ENCODE data around the gene MAP4K4. TPM values are rescaled to one million over a fixed set of nuclear protein-coding genes. Genes with fewer than 3 reads are reported as not detected.

Gene MAP4K4
- total RNA-seq, 2 experiments from 2014 or later: 67.2 to 181 TPM

DNA sequence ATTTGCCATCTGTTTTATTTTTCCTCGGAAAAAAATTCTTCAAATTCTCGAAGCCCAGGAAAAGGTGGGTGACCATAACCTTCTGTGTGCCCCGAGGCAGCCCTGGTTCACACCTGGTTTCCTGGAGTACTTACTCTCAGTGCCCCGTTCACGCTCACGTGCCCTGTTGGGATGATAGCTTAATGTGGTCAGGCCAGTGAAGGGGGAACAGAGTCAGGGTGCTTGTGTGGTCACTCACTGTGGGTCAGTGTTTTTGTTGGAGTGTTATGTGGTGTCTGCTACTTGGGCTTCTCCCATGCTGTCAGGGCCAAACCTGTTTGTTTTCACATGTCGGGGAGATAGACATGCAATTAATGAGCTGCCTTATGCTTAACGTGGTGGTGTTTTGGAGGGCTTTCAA, 78.1 kb downstream of the MAP4K4 start:
- CTCF ChIA-PET (ENCODE audit: unreplicated experiment): no interaction called here
- Histone ChIP-seq H3K4me2 (ENCODE audit: low read length) (no peak overlapping the region), H3K4me1 (ENCODE audit: insufficient read depth, low read length, poor library complexity, severe bottlenecking) (peaks cover 30% of the 10 kb centered on the region), H3K4me3 (ENCODE audit: low read depth, low read length, poor library complexity, severe bottlenecking) (no peak overlapping the region), H3K9me2 (ENCODE audit: insufficient read depth, low read length) (no peaks in the 10 kb centered on the region), H2AFZ (ENCODE audit: low read length) (no peak overlapping the region), H3K27ac (ENCODE audit: low read depth, low read length, poor library complexity, severe bottlenecking) (no peak overlapping the region), H3K9me3 (ENCODE audit: low read length) (no peaks in the 10 kb centered on the region), H4K20me1 (ENCODE audit: insufficient read depth, low read length) (peaks cover 64% of the 10 kb centered on the region; the same call in 1 of the 2 replicates), H3K36me3 (ENCODE audit: insufficient read depth, low read length) (no peaks in the 10 kb centered on the region), H3K79me2 (ENCODE audit: insufficient read depth, low read depth, low read length) (peaks cover 99% of the 10 kb centered on the region)
- POLR2A ChIA-PET: interaction anchor here (0.7 to 1.0 kb wide), 3 partner anchors 12 to 59 kb away, joined by 3 to 11 read pairs (median 3); no protein-coding TSS in a partner anchor
- no peak for DNase-seq (ENCODE audit: low spot score)
- BruUV-seq (replicated peaks): no TSS peak
- TF ChIP-seq, protein P1, sequence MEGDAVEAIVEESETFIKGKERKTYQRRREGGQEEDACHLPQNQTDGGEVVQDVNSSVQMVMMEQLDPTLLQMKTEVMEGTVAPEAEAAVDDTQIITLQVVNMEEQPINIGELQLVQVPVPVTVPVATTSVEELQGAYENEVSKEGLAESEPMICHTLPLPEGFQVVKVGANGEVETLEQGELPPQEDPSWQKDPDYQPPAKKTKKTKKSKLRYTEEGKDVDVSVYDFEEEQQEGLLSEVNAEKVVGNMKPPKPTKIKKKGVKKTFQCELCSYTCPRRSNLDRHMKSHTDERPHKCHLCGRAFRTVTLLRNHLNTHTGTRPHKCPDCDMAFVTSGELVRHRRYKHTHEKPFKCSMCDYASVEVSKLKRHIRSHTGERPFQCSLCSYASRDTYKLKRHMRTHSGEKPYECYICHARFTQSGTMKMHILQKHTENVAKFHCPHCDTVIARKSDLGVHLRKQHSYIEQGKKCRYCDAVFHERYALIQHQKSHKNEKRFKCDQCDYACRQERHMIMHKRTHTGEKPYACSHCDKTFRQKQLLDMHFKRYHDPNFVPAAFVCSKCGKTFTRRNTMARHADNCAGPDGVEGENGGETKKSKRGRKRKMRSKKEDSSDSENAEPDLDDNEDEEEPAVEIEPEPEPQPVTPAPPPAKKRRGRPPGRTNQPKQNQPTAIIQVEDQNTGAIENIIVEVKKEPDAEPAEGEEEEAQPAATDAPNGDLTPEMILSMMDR (conservative IDR thresholded peaks at IDR 0.05; ENCODE audit: low read length): no peak
- no peak for TF ChIP-seq EZH2phosphoT487 (IDR thresholded peaks at IDR 0.05; ENCODE audit: borderline replicate concordance, low read depth, low read length)
- intact Hi-C loops (cut with micrococcal nuclease; ENCODE audit: unreplicated experiment): no loop called here

DNA sequence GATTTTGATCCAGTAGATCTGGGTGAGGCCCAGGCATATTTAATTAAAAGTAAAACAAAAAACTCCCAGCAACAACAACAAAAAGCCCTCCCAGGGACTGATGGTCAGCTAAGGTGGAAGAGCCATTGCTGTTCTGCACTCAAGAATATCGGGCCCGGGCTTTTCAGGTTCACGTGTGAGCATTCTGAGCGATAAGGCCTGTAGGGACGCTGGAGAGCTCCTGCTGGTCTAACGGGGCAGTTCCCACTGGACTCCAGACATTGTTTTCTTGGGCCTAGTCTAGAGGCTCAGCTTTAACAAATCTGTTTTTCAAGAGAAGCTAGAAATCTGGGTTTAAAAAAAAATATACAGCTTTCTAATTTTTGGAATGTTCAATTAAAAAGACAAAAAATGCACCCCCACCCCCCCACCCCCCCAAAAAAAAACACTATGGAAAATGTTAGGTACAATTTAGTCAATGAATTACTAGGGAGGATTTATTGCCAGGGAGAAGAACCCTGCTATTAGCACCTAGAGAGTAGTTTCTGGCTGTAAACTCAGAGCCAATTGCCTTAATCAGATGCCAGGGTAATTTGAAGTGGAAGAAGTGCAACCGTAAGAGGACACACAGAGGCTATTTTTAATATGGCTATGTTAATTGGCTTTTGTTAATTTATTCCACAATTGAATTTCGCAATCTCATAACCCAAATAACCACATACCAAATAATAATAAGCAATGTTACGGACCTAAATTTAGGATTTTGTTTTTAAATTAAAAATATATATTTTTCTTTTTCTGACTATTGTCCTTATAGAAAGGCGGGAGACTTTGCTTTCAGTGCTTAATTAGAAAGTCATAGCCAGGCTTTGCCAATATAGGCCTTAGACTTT, 78.9 kb downstream of the MAP4K4 start:
- H3K36me3 ChIP-seq (ENCODE audit: insufficient read depth, low read length): no peaks in the 10 kb centered on the region
- peaks cover 62% of the 10 kb centered on the region; the same call in 1 of the 2 replicates for H4K20me1 ChIP-seq (ENCODE audit: insufficient read depth, low read length)
- no peak overlapping the region for H3K4me2 ChIP-seq (ENCODE audit: low read length)
- no peak overlapping the region for H2AFZ ChIP-seq (ENCODE audit: low read length)
- ChIA-PET CTCF (ENCODE audit: unreplicated experiment) (no interaction called here), POLR2A (interaction anchor here (0.7 to 1.0 kb wide), 3 partner anchors 13 to 60 kb away, joined by 3 to 11 read pairs (median 3); no protein-coding TSS in a partner anchor)
- no peaks in the 10 kb centered on the region for H3K9me2 ChIP-seq (ENCODE audit: insufficient read depth, low read length)
- intact Hi-C loops (cut with micrococcal nuclease; ENCODE audit: unreplicated experiment): no loop called here
- no peak for DNase-seq (ENCODE audit: low spot score)
- BruUV-seq (replicated peaks): no TSS peak
- H3K9me3 ChIP-seq (ENCODE audit: low read length): no peaks in the 10 kb centered on the region
- H3K4me3 ChIP-seq (ENCODE audit: low read depth, low read length, poor library complexity, severe bottlenecking): no peak overlapping the region
- no peak for TF ChIP-seq EZH2phosphoT487 (IDR thresholded peaks at IDR 0.05; ENCODE audit: borderline replicate concordance, low read depth, low read length)
- TF ChIP-seq, protein P1 (conservative IDR thresholded peaks at IDR 0.05; ENCODE audit: low read length): no peak
- peaks cover 32% of the 10 kb centered on the region for H3K4me1 ChIP-seq (ENCODE audit: insufficient read depth, low read length, poor library complexity, severe bottlenecking)
- no peak overlapping the region for H3K27ac ChIP-seq (ENCODE audit: low read depth, low read length, poor library complexity, severe bottlenecking)
- H3K79me2 ChIP-seq (ENCODE audit: insufficient read depth, low read depth, low read length): peaks cover 99% of the 10 kb centered on the region

DNA sequence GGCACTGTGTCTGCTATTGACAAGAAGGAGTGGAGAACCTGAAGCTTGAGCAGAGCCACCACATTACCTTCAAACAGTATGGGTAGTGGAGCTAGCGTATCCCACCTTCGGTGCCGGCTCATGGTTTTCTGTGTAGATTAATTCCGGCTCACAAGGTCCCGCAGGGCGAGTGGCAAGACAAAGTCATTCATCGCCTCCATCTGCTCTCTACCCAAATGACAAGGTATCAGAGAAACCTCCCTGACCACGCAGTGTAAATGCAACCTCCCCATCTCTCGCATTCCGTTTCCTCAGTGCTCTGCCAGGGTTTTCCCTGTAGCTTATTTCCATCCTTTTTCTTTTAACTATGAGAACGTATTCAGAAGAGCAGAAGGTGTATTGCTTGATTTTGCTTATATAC, 79.8 kb downstream of the MAP4K4 start:
- TF ChIP-seq, protein P1 (conservative IDR thresholded peaks at IDR 0.05; ENCODE audit: low read length): no peak
- no peak for TF ChIP-seq EZH2phosphoT487 (IDR thresholded peaks at IDR 0.05; ENCODE audit: borderline replicate concordance, low read depth, low read length)
- Histone ChIP-seq H3K36me3 (ENCODE audit: insufficient read depth, low read length) (no peaks in the 10 kb centered on the region), H3K4me1 (ENCODE audit: insufficient read depth, low read length, poor library complexity, severe bottlenecking) (peaks cover 38% of the 10 kb centered on the region), H2AFZ (ENCODE audit: low read length) (no peak overlapping the region), H3K4me2 (ENCODE audit: low read length) (no peak overlapping the region), H3K4me3 (ENCODE audit: low read depth, low read length, poor library complexity, severe bottlenecking) (no peak overlapping the region), H3K9me3 (ENCODE audit: low read length) (no peaks in the 10 kb centered on the region), H3K79me2 (ENCODE audit: insufficient read depth, low read depth, low read length) (peaks cover 99% of the 10 kb centered on the region), H3K9me2 (ENCODE audit: insufficient read depth, low read length) (no peaks in the 10 kb centered on the region), H4K20me1 (ENCODE audit: insufficient read depth, low read length) (peaks cover 70% of the 10 kb centered on the region), H3K27ac (ENCODE audit: low read depth, low read length, poor library complexity, severe bottlenecking) (no peak overlapping the region)
- no TSS peak for BruUV-seq (replicated peaks)
- POLR2A ChIA-PET: no interaction called here
- intact Hi-C loops (cut with micrococcal nuclease; ENCODE audit: unreplicated experiment): no loop called here
- no peak for DNase-seq (ENCODE audit: low spot score)
- CTCF ChIA-PET (ENCODE audit: unreplicated experiment): no interaction called here
